ENCODE measurements around the gene IQCK.

The IQCK gene, protein sequence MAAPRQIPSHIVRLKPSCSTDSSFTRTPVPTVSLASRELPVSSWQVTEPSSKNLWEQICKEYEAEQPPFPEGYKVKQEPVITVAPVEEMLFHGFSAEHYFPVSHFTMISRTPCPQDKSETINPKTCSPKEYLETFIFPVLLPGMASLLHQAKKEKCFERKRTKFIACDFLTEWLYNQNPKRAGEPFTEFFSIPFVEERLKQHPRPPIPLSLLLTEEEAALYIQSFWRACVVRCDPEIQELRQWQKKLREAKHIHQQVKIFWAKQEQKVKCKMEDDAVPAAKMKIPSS

DNA sequence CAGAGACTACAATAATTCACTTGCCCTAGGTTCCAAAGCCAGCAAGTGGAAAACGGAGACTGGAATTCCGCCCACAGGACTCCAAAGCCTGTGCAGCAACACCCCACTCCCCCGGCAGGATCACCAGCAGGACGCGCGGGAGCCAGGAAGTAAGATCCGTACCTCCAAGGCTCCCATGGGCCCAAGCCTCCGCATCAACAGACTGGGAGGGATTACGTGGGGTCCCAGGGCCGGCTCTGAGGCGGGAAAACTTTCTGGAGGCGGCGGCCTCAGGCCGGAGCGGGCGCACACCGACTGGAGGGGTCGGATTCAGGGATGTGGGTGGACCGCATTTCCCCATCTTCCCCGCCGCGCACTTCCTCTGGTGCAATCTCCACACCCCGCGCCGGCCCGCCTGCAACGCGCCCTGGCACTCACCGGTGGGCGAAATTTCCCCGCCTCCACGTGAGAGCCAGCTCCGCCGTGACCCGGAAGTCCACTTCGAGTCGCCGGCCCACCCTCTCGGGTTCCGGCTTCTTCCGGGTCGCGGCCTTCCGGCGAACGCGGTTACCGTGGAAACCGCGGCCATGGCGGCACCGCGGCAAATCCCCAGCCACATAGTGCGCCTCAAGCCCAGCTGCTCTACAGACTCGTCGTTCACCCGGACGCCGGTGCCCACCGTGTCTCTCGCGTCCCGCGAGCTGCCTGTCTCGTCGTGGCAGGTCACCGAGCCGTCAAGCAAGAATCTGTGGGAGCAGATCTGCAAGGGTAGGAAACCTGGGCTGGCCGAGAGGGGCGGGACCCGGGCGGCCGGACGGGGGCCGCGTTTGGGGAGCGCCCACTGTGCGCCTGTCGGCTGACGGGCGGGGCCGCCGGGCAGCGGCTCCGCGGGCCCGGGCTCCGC, at the start of gene IQCK, which contains the start of gene KNOP1:
Gene IQCK (plus strand): TSS at position 531 of the 883 bp plus-strand sequence. CDS start 36 bp downstream, at position 567.
Gene KNOP1 (minus strand): TSS at position 487 of the 883 bp plus-strand sequence. CDS start 3,192 bp downstream, outside the sequence.
- Histone ChIP-seq H3K36me3 (replicated peaks; ENCODE audit: low read depth, low read length) (peaks cover 16% of the 10 kb centered on the region), H2AFZ (ENCODE audit: low read depth, low read length) (peak within 1 kb of the TSS; percentile 48; the same call in 1 of the 2 replicates), H3K4me2 (ENCODE audit: low read length) (peak within 1 kb of the TSS; percentile 91), H3K4me1 (ENCODE audit: low read length) (peaks cover 24% of the 10 kb centered on the region), H3K4me3 (ENCODE audit: low read length) (peak within 1 kb of the TSS; percentile 89), H4K20me1 (ENCODE audit: insufficient read depth, low read length) (no peaks in the 10 kb centered on the region), H3K27ac (ENCODE audit: low read length) (peak within 1 kb of the TSS; percentile 70), H3K9ac (ENCODE audit: low read length) (peak within 1 kb of the TSS; percentile 92), H3K27me3 (ENCODE audit: low read depth, low read length) (no peaks in the 10 kb centered on the region), H3K79me2 (ENCODE audit: low read length) (peaks cover 71% of the 10 kb centered on the region), H3K9me3 (ENCODE audit: insufficient read depth, low read length) (no peaks in the 10 kb centered on the region)
- TF ChIP-seq EZH2phosphoT487 (IDR thresholded peaks at IDR 0.05; ENCODE audit: low read depth), result no peak
- TF ChIP-seq, protein P1, sequence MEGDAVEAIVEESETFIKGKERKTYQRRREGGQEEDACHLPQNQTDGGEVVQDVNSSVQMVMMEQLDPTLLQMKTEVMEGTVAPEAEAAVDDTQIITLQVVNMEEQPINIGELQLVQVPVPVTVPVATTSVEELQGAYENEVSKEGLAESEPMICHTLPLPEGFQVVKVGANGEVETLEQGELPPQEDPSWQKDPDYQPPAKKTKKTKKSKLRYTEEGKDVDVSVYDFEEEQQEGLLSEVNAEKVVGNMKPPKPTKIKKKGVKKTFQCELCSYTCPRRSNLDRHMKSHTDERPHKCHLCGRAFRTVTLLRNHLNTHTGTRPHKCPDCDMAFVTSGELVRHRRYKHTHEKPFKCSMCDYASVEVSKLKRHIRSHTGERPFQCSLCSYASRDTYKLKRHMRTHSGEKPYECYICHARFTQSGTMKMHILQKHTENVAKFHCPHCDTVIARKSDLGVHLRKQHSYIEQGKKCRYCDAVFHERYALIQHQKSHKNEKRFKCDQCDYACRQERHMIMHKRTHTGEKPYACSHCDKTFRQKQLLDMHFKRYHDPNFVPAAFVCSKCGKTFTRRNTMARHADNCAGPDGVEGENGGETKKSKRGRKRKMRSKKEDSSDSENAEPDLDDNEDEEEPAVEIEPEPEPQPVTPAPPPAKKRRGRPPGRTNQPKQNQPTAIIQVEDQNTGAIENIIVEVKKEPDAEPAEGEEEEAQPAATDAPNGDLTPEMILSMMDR (IDR thresholded peaks at IDR 0.05; ENCODE audit: low read depth, low read length), result no peak

DNA sequence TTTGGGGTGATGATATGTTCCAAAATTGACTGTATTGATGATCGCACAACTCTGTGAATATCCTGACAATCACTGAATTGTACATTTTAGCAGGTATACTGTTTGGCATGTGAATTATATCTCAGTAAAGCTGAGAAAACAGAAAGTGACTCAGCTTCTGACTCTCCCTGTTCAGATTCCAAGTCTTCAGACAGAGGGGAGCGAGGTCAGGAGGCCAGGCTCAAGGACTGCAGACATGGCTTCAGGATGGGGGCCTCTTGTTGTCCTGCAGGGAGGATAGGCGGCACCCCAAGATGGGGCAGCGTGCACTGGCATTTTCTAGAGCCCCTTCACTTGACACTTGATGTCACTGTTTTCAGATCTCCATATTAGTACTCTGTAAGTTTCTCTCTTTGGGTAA, 45.7 kb upstream of the IQCK start:
- Histone ChIP-seq H3K27me3 (ENCODE audit: low read depth, low read length) (no peaks in the 10 kb centered on the region), H3K9ac (ENCODE audit: low read length) (no peak overlapping the region), H2AFZ (ENCODE audit: low read depth, low read length) (no peak overlapping the region), H4K20me1 (ENCODE audit: insufficient read depth, low read length) (no peaks in the 10 kb centered on the region), H3K36me3 (replicated peaks; ENCODE audit: low read depth, low read length) (peaks cover 7% of the 10 kb centered on the region), H3K9me3 (ENCODE audit: insufficient read depth, low read length) (no peaks in the 10 kb centered on the region), H3K79me2 (ENCODE audit: low read length) (no peaks in the 10 kb centered on the region), H3K4me3 (ENCODE audit: low read length) (no peak overlapping the region), H3K27ac (ENCODE audit: low read length) (no peak overlapping the region), H3K4me1 (ENCODE audit: low read length) (no peaks in the 10 kb centered on the region), H3K4me2 (ENCODE audit: low read length) (no peak overlapping the region)
- TF ChIP-seq, protein P1 (IDR thresholded peaks at IDR 0.05; ENCODE audit: low read depth, low read length), result no peak
- no peak for TF ChIP-seq EZH2phosphoT487 (IDR thresholded peaks at IDR 0.05; ENCODE audit: low read depth)

DNA sequence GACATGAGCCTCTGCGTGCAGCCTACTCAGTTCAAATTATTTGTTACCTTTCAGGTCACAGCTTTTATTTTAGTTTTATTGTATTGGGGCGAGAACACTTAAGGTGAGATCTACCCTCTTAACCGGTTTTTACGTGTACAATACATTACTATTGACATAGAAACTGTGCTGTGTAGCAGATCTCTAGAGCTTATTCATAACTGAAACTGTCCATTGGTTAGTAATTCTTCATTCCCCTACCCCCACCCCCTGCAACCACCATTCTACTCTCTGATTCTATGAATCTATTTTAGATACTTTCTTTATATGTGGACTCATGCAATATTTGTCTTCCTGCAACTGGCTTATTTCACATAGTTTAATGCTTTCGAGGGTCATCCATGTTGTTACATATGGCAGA, 43.6 kb upstream of the IQCK start:
- Histone ChIP-seq H3K4me1 (ENCODE audit: low read length) (no peaks in the 10 kb centered on the region), H2AFZ (ENCODE audit: low read depth, low read length) (no peak overlapping the region), H3K4me2 (ENCODE audit: low read length) (no peak overlapping the region), H3K27ac (ENCODE audit: low read length) (no peak overlapping the region), H3K4me3 (ENCODE audit: low read length) (no peak overlapping the region), H3K9me3 (ENCODE audit: insufficient read depth, low read length) (no peaks in the 10 kb centered on the region), H3K9ac (ENCODE audit: low read length) (no peak overlapping the region), H3K79me2 (ENCODE audit: low read length) (no peaks in the 10 kb centered on the region), H3K27me3 (ENCODE audit: low read depth, low read length) (no peaks in the 10 kb centered on the region), H3K36me3 (replicated peaks; ENCODE audit: low read depth, low read length) (peaks cover 3% of the 10 kb centered on the region), H4K20me1 (ENCODE audit: insufficient read depth, low read length) (no peaks in the 10 kb centered on the region)
- no peak for TF ChIP-seq EZH2phosphoT487 (IDR thresholded peaks at IDR 0.05; ENCODE audit: low read depth)
- TF ChIP-seq, protein P1 (IDR thresholded peaks at IDR 0.05; ENCODE audit: low read depth, low read length), result no peak

DNA sequence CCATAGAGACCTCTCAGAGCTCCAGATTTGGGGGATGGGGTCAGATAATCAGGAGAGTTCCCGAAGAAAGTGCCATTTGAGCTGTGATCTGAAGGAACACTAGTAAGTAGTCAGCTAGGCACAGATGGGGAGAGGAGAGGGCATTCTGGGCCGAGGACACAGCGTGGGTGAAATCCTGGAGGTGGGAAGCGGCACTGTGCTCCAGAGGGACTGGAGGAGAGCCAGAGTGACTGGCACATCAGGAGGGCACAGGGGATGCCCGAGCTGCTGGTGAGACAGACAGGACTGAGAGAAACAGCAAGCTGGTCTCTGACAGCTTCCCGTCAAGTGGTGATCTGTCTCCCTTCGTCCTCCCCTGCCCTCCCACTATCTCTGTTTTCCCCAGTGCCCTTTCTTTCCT, 40.7 kb upstream of the IQCK start:
- Histone ChIP-seq H3K27ac (ENCODE audit: low read length) (no peak overlapping the region), H3K79me2 (ENCODE audit: low read length) (no peaks in the 10 kb centered on the region), H3K27me3 (ENCODE audit: low read depth, low read length) (no peaks in the 10 kb centered on the region), H3K4me3 (ENCODE audit: low read length) (no peak overlapping the region), H2AFZ (ENCODE audit: low read depth, low read length) (no peak overlapping the region), H3K36me3 (replicated peaks; ENCODE audit: low read depth, low read length) (no peaks in the 10 kb centered on the region), H3K4me2 (ENCODE audit: low read length) (no peak overlapping the region), H4K20me1 (ENCODE audit: insufficient read depth, low read length) (no peaks in the 10 kb centered on the region), H3K9me3 (ENCODE audit: insufficient read depth, low read length) (no peaks in the 10 kb centered on the region), H3K9ac (ENCODE audit: low read length) (no peak overlapping the region), H3K4me1 (ENCODE audit: low read length) (no peaks in the 10 kb centered on the region)
- TF ChIP-seq, protein P1 (IDR thresholded peaks at IDR 0.05; ENCODE audit: low read depth, low read length), result no peak
- TF ChIP-seq EZH2phosphoT487 (IDR thresholded peaks at IDR 0.05; ENCODE audit: low read depth), result no peak
